K562 (cell line): ENCODE measurements around the gene RAB3C.
"Not testable (repeated sequence)": the region's sequence is repeated elsewhere in the genome, so short reads cannot be mapped to it uniquely, and the experiment has no call there.

ENCODE experiments used
- GATAD2A ChIP-seq: fragments of 450-650 bp; IDR thresholded peaks from 2 replicates; pipeline ENCODE4 v1.6.1; 2017
- JUND ChIP-seq, 2 experiments: IDR thresholded peaks; 2 replicates in 1 of 2; 3 replicates in 1 of 2; pipeline ENCODE4 v1.6.1; 2011; ENCODE audit warnings: borderline replicate concordance in 2 of 2, low read depth in 2 of 2, low read length in 2 of 2, improper control_type of control experiment in 1 of 2, missing biosample characterization in 1 of 2, missing genetic modification characterization in 1 of 2, missing genetic modification reagents in 1 of 2
- TF ChIP-seq, protein P1 (sequence below), 3 experiments: IDR thresholded peaks in 2 of 3; conservative IDR thresholded peaks in 1 of 3; 2 replicates each; pipeline ENCODE4 v1.5.1; 2011 to 2012; ENCODE audit warnings: low read length in 3 of 3, mild to moderate bottlenecking in 3 of 3, control low read depth in 2 of 3, improper control_type of control experiment in 1 of 3, inconsistent platforms in 1 of 3, low read depth in 1 of 3, mixed read lengths in 1 of 3, moderate library complexity in 1 of 3; ENCODE audit not compliant: insufficient read depth in 2 of 3

DNA sequence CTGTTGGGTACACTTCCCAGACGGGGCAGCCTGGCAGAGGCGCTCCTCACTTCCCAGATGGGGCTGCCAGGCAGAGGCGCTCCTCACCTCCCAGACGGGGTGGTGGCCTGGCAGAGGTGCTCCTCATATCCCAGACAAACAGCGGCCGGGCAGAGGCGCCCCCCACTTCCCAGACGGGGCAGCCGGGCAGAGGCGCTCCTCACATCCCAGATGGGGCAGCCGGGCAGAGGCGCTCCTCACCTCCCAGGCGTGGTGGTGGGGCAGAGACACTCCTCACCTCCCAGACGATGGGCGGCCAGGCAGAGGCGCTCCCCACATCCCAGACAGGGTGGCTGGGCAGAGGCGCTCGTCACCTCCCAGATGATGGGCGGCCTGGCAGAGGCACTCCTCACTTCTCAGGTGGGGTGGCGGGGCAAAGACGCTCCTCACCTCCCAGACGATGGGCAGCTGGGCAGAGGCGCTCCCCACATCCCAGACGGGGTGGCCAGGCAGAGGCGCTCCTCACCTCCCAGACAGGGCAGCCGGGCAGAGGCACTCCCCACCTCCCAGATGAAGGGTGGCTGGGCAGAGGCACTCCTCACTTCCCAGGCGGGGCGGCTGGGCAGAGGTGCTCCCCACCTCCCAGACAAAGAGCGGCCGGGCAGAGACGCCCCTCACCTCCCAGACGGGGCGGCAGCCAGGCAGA is 19.7 kb upstream of the RAB3C start:
- TF ChIP-seq JUND (IDR thresholded peaks at IDR 0.05; ENCODE audit: borderline replicate concordance, low read depth, low read length); JUND (tag; IDR thresholded peaks at IDR 0.05; ENCODE audit: borderline replicate concordance, low read depth, low read length); GATAD2A: not testable (repeated sequence)
- TF ChIP-seq, protein P1, sequence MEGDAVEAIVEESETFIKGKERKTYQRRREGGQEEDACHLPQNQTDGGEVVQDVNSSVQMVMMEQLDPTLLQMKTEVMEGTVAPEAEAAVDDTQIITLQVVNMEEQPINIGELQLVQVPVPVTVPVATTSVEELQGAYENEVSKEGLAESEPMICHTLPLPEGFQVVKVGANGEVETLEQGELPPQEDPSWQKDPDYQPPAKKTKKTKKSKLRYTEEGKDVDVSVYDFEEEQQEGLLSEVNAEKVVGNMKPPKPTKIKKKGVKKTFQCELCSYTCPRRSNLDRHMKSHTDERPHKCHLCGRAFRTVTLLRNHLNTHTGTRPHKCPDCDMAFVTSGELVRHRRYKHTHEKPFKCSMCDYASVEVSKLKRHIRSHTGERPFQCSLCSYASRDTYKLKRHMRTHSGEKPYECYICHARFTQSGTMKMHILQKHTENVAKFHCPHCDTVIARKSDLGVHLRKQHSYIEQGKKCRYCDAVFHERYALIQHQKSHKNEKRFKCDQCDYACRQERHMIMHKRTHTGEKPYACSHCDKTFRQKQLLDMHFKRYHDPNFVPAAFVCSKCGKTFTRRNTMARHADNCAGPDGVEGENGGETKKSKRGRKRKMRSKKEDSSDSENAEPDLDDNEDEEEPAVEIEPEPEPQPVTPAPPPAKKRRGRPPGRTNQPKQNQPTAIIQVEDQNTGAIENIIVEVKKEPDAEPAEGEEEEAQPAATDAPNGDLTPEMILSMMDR (IDR thresholded peaks at IDR 0.05 in 2 of 3, conservative IDR thresholded peaks at IDR 0.05 in 1 of 3; ENCODE audit: insufficient read depth in 2 of 3, low read depth in 1 of 3, low read length in 3 of 3): not testable (repeated sequence)
